Activated CD4-positive, alpha-beta T cell treated with anti-CD3 and anti-CD28 coated beads, Interleukin-2, amount 50 U/mL, for 48 hours (primary cell): Measurements from ENCODE around the gene KIF1C.
"Not testable (repeated sequence)": the region's sequence is repeated elsewhere in the genome, so short reads cannot be mapped to it uniquely, and the experiment has no call there.

Source experiments
- DNase-seq, 2 experiments: peaks; one replicate each; pipeline ENCODE4 v3.0.0-alpha.2; 2020

The KIF1C gene

GRCh38 chr17:5047446-5047845 lies 49.7 kb downstream of the KIF1C start:
- no peak for DNase-seq

- peak; percentile 25 to 41 for DNase-seq
Measured at GRCh38 chr17:5049314-5049841, 51.6 kb downstream of the KIF1C start.

- DNase-seq: no peak
Measured at GRCh38 chr17:5050278-5050677, 52.5 kb downstream of the KIF1C start.

- no peak for DNase-seq
Measured at GRCh38 chr17:5055543-5055942, 57.8 kb downstream of the KIF1C start.

GRCh38 chr17:5065227-5065744 lies 67.5 kb downstream of the KIF1C start:
- no peak for DNase-seq

GRCh38 chr17:5068236-5068635 lies 70.5 kb downstream of the KIF1C start:
- no peak for DNase-seq

GRCh38 chr17:5069724-5070123 lies 72.0 kb downstream of the KIF1C start:
- DNase-seq: no peak

GRCh38 chr17:5075472-5075871 lies 77.7 kb downstream of the KIF1C start:
- not testable (repeated sequence) for DNase-seq

- not testable (repeated sequence) for DNase-seq
Measured at GRCh38 chr17:5077275-5077674, 79.5 kb downstream of the KIF1C start.

- no peak for DNase-seq
Measured at GRCh38 chr17:5077781-5078105, 80.0 kb downstream of the KIF1C start.
